Ascending aorta (tissue), 2 donors: ENCODE results near the gene RHOH. TPM values are rescaled to one million over a fixed set of nuclear protein-coding genes. Genes with fewer than 3 reads are reported as not detected.

Experiments used
- DNase-seq, 2 donors: peaks; one replicate each; pipeline ENCODE4 v3.0.0-alpha.2; 2019; ENCODE audit warnings: low spot score in 2 of 2
- H3K27ac ChIP-seq, 2 donors: fragments of 200-600 bp; sonication (generic); one replicate each; pipeline ENCODE4 v1.5.1; 2016 to 2017; ENCODE audit warnings: mild to moderate bottlenecking in 1 of 2
- H3K27me3 ChIP-seq: fragments of 200-600 bp; sonication (generic); one replicate; pipeline ENCODE4 v1.5.1; 2017
- H3K36me3 ChIP-seq, 2 donors: fragments of 200-600 bp; sonication (generic); one replicate each; pipeline ENCODE4 v1.5.1; 2016
- H3K4me1 ChIP-seq, 2 donors: fragments of 200-600 bp; sonication (generic); one replicate each; pipeline ENCODE4 v1.5.1; 2016 to 2017; ENCODE audit warnings: mild to moderate bottlenecking in 1 of 2
- H3K4me3 ChIP-seq, 2 donors: fragments of 200-600 bp; sonication (generic); one replicate each; pipeline ENCODE4 v1.5.1; 2016 to 2017; ENCODE audit warnings: mild to moderate bottlenecking in 1 of 2
- H3K9me3 ChIP-seq, 2 donors: fragments of 200-600 bp; sonication (generic); one replicate each; pipeline ENCODE4 v1.5.1; 2016
- CTCF ChIP-seq, 3 experiments: fragments of 200-600 bp in 2 of 3; fragments of 450-650 bp in 1 of 3; sonication (generic) in 2 of 3; IDR thresholded peaks; one replicate each; pipeline ENCODE4 v1.5.1; 2016 to 2019; ENCODE audit warnings: antibody characterized with exemption in 3 of 3, mild to moderate bottlenecking in 1 of 3, moderate library complexity in 1 of 3
- intact Hi-C: fragments of 100-400 bp; cut with DNase I; formaldehyde crosslinking; loops from one replicate; pipeline ENCODE4 v1.15.1; 2023
- total RNA-seq: library from RNA; depleted of rRNA; stranded (reverse); fragments of >200 nt; gene quantifications from one replicate; pipeline ENCODE4 v1.1.0, GENCODE V29; 2016

Gene RHOH
- total RNA-seq, 1 donor from 2014 or later = not detected

GRCh38 chr4:40199179-40199670 lies 2.4 kb downstream of the RHOH start:
- no peaks in the 10 kb centered on the region for H3K9me3 ChIP-seq
- no peaks in the 10 kb centered on the region for H3K36me3 ChIP-seq
- H3K27me3 ChIP-seq = no peaks in the 10 kb centered on the region
- H3K27ac ChIP-seq = no peak overlapping the region
- H3K4me3 ChIP-seq = no peak overlapping the region
- no peaks in the 10 kb centered on the region for H3K4me1 ChIP-seq
- intact Hi-C loops = no loop called here
- DNase-seq = no peak
- TF ChIP-seq CTCF (IDR thresholded peaks at IDR 0.05) = no peak

GRCh38 chr4:40199999-40200874 lies 3.4 kb downstream of the RHOH start:
- TF ChIP-seq CTCF (IDR thresholded peaks at IDR 0.05) = no peak
- Histone ChIP-seq H3K27ac (no peak overlapping the region), H3K4me1 (no peaks in the 10 kb centered on the region), H3K9me3 (no peaks in the 10 kb centered on the region), H3K4me3 (no peak overlapping the region), H3K36me3 (no peaks in the 10 kb centered on the region), H3K27me3 (no peaks in the 10 kb centered on the region)
- intact Hi-C loops = no loop called here
- no peak for DNase-seq

- no peak for TF ChIP-seq CTCF (IDR thresholded peaks at IDR 0.05)
- no peak overlapping the region for H3K4me3 ChIP-seq
- no peaks in the 10 kb centered on the region for H3K9me3 ChIP-seq
- no peak overlapping the region for H3K27ac ChIP-seq
- no peaks in the 10 kb centered on the region for H3K4me1 ChIP-seq
- intact Hi-C loops = no loop called here
- no peaks in the 10 kb centered on the region for H3K27me3 ChIP-seq
- no peak for DNase-seq
- no peaks in the 10 kb centered on the region for H3K36me3 ChIP-seq
Observed at GRCh38 chr4:40200875-40201801, 4.3 kb downstream of the RHOH start.

GRCh38 chr4:40201898-40202297 lies 5.1 kb downstream of the RHOH start:
- TF ChIP-seq CTCF (IDR thresholded peaks at IDR 0.05) = no peak
- Histone ChIP-seq H3K4me1 (no peaks in the 10 kb centered on the region), H3K27ac (no peak overlapping the region), H3K36me3 (no peaks in the 10 kb centered on the region), H3K4me3 (no peak overlapping the region), H3K27me3 (no peaks in the 10 kb centered on the region), H3K9me3 (no peaks in the 10 kb centered on the region)
- no peak for DNase-seq
- intact Hi-C loops = no loop called here

GRCh38 chr4:40202474-40202873 lies 5.6 kb downstream of the RHOH start:
- Histone ChIP-seq H3K27me3 (no peaks in the 10 kb centered on the region), H3K27ac (no peak overlapping the region), H3K36me3 (no peaks in the 10 kb centered on the region), H3K9me3 (no peaks in the 10 kb centered on the region), H3K4me1 (no peaks in the 10 kb centered on the region), H3K4me3 (no peak overlapping the region)
- no peak for TF ChIP-seq CTCF (IDR thresholded peaks at IDR 0.05)
- intact Hi-C loops = no loop called here
- no peak for DNase-seq
